NCI-H510A (cell line): Measurements from ENCODE around the gene JMJD1C.
"Not testable (repeated sequence)": the region's sequence is repeated elsewhere in the genome, so short reads cannot be mapped to it uniquely, and the experiment has no call there.

Experiments
- DNase-seq: peaks from one replicate; lab custom pipeline; 2025; lab: John Stamatoyannopoulos, UW

Gene JMJD1C

GRCh38 chr10:63365976-63366765 lies 99.6 kb downstream of the JMJD1C start:
- no peak for DNase-seq

- DNase-seq = no peak
Measured at GRCh38 chr10:63364918-63365317, 100.9 kb downstream of the JMJD1C start.

GRCh38 chr10:63363951-63364350 lies 101.8 kb downstream of the JMJD1C start:
- DNase-seq = no peak

- DNase-seq = no peak
Measured at GRCh38 chr10:63355682-63356081, 110.1 kb downstream of the JMJD1C start.

- DNase-seq = no peak
Measured at GRCh38 chr10:63352976-63353375, 112.8 kb downstream of the JMJD1C start.

- DNase-seq = no peak
Measured at GRCh38 chr10:63348245-63348850, 117.4 kb downstream of the JMJD1C start.

GRCh38 chr10:63346015-63346441 lies 119.7 kb downstream of the JMJD1C start:
- DNase-seq = no peak

GRCh38 chr10:63344269-63344668 lies 121.5 kb downstream of the JMJD1C start:
- no peak for DNase-seq

GRCh38 chr10:63343476-63343875 lies 122.3 kb downstream of the JMJD1C start:
- no peak for DNase-seq

GRCh38 chr10:63339640-63340039 lies 126.1 kb downstream of the JMJD1C start:
- DNase-seq = not testable (repeated sequence)

GRCh38 chr10:63337455-63338251 lies 128.1 kb downstream of the JMJD1C start:
- no peak for DNase-seq

GRCh38 chr10:63331586-63331985 lies 134.2 kb downstream of the JMJD1C start:
- DNase-seq = no peak

- DNase-seq = no peak
Measured at GRCh38 chr10:63324495-63324854, 141.3 kb downstream of the JMJD1C start.

- DNase-seq = no peak
Measured at GRCh38 chr10:63323701-63324494, 141.9 kb downstream of the JMJD1C start.

- no peak for DNase-seq
Measured at GRCh38 chr10:63320683-63321082, 145.1 kb downstream of the JMJD1C start.

GRCh38 chr10:63319231-63319630 lies 146.5 kb downstream of the JMJD1C start:
- no peak for DNase-seq

- DNase-seq = no peak
Measured at GRCh38 chr10:63318491-63318890, 147.3 kb downstream of the JMJD1C start.

GRCh38 chr10:63314020-63314419 lies 151.8 kb downstream of the JMJD1C start:
- no peak for DNase-seq

GRCh38 chr10:63313066-63313717 lies 152.6 kb downstream of the JMJD1C start:
- DNase-seq = no peak

GRCh38 chr10:63308628-63309027 lies 157.1 kb downstream of the JMJD1C start:
- no peak for DNase-seq

GRCh38 chr10:63304146-63304545 lies 161.6 kb downstream of the JMJD1C start:
- no peak for DNase-seq

GRCh38 chr10:63300801-63301200 lies 165.0 kb downstream of the JMJD1C start:
- DNase-seq = no peak
